VCaP (cell line): ENCODE results near the gene LYVE1.

ENCODE experiments used
- H3K27ac ChIP-seq: fragments of 450-650 bp; 2 replicates; pipeline ENCODE4 v1.5.1; 2017
- CTCF ChIP-seq: fragments of 450-650 bp; conservative IDR thresholded peaks from 2 replicates; pipeline ENCODE4 v1.5.1; 2017; ENCODE audit warnings: mild to moderate bottlenecking, moderate library complexity

LYVE1 gene, protein sequence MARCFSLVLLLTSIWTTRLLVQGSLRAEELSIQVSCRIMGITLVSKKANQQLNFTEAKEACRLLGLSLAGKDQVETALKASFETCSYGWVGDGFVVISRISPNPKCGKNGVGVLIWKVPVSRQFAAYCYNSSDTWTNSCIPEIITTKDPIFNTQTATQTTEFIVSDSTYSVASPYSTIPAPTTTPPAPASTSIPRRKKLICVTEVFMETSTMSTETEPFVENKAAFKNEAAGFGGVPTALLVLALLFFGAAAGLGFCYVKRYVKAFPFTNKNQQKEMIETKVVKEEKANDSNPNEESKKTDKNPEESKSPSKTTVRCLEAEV

GRCh38 chr11:10568486-10568941 lies at the start of gene LYVE1:
TSS of gene LYVE1 (minus strand) at chr11:10568665. CDS start at chr11:10568532, 133 bp downstream.
- no peak for TF ChIP-seq CTCF
- H3K27ac ChIP-seq = no peak within 1 kb of the TSS

- no peak overlapping the region for H3K27ac ChIP-seq
- no peak for TF ChIP-seq CTCF
Measured at GRCh38 chr11:10617551-10617950, 49.1 kb upstream of the LYVE1 start.

DNA sequence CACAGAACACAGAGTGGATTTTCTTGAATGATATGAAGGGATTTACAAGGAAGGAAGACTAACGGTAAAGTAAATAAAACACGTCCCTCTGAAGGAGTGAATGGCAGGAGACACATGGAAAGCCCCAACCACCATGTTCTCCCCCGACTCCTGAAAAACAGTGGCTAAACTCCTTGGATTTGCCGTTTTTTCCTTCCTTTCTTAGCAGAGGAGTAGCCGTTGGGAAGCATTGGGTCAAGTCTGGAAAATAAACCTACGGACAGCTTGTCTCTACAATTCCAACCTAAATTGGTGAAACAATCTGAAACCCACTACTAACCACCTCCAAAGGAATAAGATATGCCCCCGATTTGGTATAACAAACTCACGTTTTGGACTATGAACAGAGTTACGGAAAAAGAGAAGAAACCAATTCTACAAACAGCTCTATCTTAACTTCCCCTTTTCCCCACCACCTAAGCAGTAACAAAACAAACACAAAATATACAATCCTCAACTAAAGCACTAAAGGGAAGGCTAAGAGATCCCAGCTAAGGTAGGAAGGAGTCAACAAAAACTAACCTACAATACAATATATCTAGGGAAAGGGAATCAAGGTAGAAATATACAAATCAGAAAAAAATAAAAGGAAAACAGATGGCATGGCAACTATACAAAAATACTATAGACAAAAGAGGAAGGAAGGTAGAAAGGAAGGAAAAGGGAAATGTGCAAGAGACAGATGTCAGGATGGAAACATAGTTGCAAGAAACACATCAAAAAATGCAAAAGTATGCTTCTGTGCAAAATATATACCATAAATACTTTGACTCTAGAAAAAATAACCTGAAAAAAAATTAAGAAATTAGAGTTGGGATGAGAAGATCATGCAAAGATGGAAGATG lies 43.8 kb upstream of the LYVE1 start:
- no peak for TF ChIP-seq CTCF
- no peak overlapping the region for H3K27ac ChIP-seq

DNA sequence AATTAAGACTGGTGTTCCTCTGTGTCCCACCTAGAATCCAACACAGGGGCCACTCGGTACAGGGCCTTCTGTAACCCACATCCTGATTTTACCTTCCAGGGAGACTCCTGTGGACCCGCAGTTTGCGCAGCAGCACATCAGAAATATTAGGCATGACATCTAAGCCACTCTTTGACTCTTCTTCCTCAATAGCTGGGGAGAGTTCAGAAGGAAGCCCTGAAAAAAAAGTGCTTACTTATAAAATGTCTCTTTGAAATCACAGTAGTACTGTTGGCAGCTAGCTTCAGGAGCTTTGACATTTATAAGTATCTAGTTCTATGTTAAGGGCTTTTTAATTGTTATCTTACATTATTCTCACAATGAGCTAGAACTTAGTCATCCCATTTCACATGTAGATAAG lies 41.2 kb upstream of the LYVE1 start:
- no peak overlapping the region for H3K27ac ChIP-seq
- TF ChIP-seq CTCF = no peak

GRCh38 chr11:10608584-10608983 lies 40.1 kb upstream of the LYVE1 start:
- no peak overlapping the region for H3K27ac ChIP-seq
- TF ChIP-seq CTCF = no peak

- no peak for TF ChIP-seq CTCF
- no peak overlapping the region for H3K27ac ChIP-seq
Measured at GRCh38 chr11:10607462-10608132, 39.1 kb upstream of the LYVE1 start.
